Lung (tissue), 16 donors: ENCODE results near the gene PPARGC1A. TPM values are rescaled to one million over a fixed set of nuclear protein-coding genes. Genes with fewer than 3 reads are reported as not detected.

ENCODE experiments used
- ATAC-seq: fragments of 200-7000 bp; cut with Tn5 transposase; one replicate; pipeline ENCODE4 v1.9.1; 2020; ENCODE audit warnings: moderate number of reproducible peaks; ENCODE audit not compliant: insufficient read depth, low FRiP score
- DNase-seq, 3 donors: peaks; one replicate each; pipeline ENCODE4 v3.0.0-alpha.2; 2013 to 2017
- H3K27ac ChIP-seq, 2 donors: one replicate each; pipeline ENCODE4 v1.5.1; 2013; ENCODE audit warnings: mild to moderate bottlenecking in 2 of 2, moderate library complexity in 2 of 2, control low read depth in 1 of 2, inconsistent platforms in 1 of 2, low read depth in 1 of 2, low read length in 1 of 2
- H3K27me3 ChIP-seq, 3 donors: one replicate each; pipeline ENCODE4 v1.5.1; 2013; ENCODE audit warnings: low read length in 2 of 3; ENCODE audit not compliant: control insufficient read depth in 3 of 3, insufficient read depth in 3 of 3
- H3K36me3 ChIP-seq, 4 donors: one replicate each; pipeline ENCODE4 v1.5.1; 2013; ENCODE audit warnings: low read length in 4 of 4, mild to moderate bottlenecking in 1 of 4, moderate library complexity in 1 of 4; ENCODE audit not compliant: control insufficient read depth in 4 of 4, insufficient read depth in 4 of 4
- H3K4me1 ChIP-seq, 5 donors: one replicate each; pipeline ENCODE4 v1.5.1; 2013; ENCODE audit warnings: low read length in 5 of 5, mild to moderate bottlenecking in 2 of 5, moderate library complexity in 1 of 5; ENCODE audit not compliant: control insufficient read depth in 5 of 5, insufficient read depth in 5 of 5
- H3K4me3 ChIP-seq: one replicate; pipeline ENCODE4 v1.5.1; 2013; ENCODE audit warnings: mild to moderate bottlenecking, control low read depth, moderate library complexity
- H3K9ac ChIP-seq, 2 donors: one replicate each; pipeline ENCODE4 v1.5.1; 2013; ENCODE audit warnings: low read length in 2 of 2, control low read depth in 1 of 2; ENCODE audit not compliant: insufficient read depth in 1 of 2
- H3K9me3 ChIP-seq, 4 donors: one replicate each; pipeline ENCODE4 v1.5.1; 2013; ENCODE audit warnings: low read length in 3 of 4, mild to moderate bottlenecking in 1 of 4, moderate library complexity in 1 of 4; ENCODE audit not compliant: control insufficient read depth in 4 of 4, insufficient read depth in 3 of 4
- CTCF ChIP-seq: IDR thresholded peaks from 2 replicates; pipeline ENCODE4 v1.5.1; 2012; ENCODE audit warnings: mild to moderate bottlenecking; ENCODE audit errors: control extremely low read depth, extremely low read depth
- WGBS, 2 donors: extraction: QIAGEN DNeasy Blood & Tissue Kit; methylation state at CpG; one replicate each; pipeline ENCODE4 v1.1.7; 2013; 5-methylcytosine and 5-hydroxymethylcytosine counted together
- long read RNA-seq, 5 donors: transcript quantifications; one replicate each; lab custom pipeline, GENCODE V29; 2026
- polyA plus RNA-seq, 2 donors: library from polyadenylated mRNA; stranded (reverse); fragments of 200-250 nt; gene quantifications; one replicate each; pipeline ENCODE4 v1.2.1, GENCODE V29; 2013
- total RNA-seq, 2 donors: library from RNA; depleted of rRNA in 1 of 2; stranded (reverse); fragments of >200 nt in 1 of 2; gene quantifications; one replicate each; pipeline ENCODE4 v1.2.1, GENCODE V29; 2014 to 2021
- donor health status: control.
- donor health status: control.
- donor health status: Bipolar disorder and iron deficiency.
- donor health status: healthy.
- donor health status: DM: yes; HTN: yes; CAD: no.

Gene PPARGC1A
- total RNA-seq (10 to 100 TPM in 1 of 2 donors, 1 to 10 TPM in 1; 8.6 to 17.9 TPM), polyA plus RNA-seq (1 to 10 TPM; 1.1 to 1.6 TPM)
- long read RNA-seq, donor 1, full-length matches to known transcripts = 1 of 1 reads
- long read RNA-seq, donor 1, partial matches to known transcripts = 0 of 1 reads
- long read RNA-seq, donor 1, other reads (novel, unspliced or antisense) = 0 of 1 reads
- long read RNA-seq, donor 2 = 0 reads
- long read RNA-seq, donor 3 = 0 reads
- long read RNA-seq, donor 4 = 0 reads
- long read RNA-seq, donor 5 = 0 reads

- Histone ChIP-seq H3K4me3 (peak within 1 kb of the TSS; percentile 55), H3K27ac (peak within 1 kb of the TSS; percentile 85 to 95), H3K9me3 (no peaks in the 10 kb centered on the region), H3K36me3 (no peaks in the 10 kb centered on the region), H3K9ac (peak within 1 kb of the TSS; percentile 44 to 82), H3K4me1 (peaks cover 3 to 34% (median 8%) of the 10 kb centered on the region in 5 donors), H3K27me3 (no peaks in the 10 kb centered on the region)
- no peak for TF ChIP-seq CTCF
- peak; percentile 55 to 80 (median 75) for DNase-seq
- peak; percentile 78 for ATAC-seq
- 2 to 6% methylated on average over 10 of the region's 10 CpGs for WGBS, 2 donors
Observed at GRCh38 chr4:23889814-23890341, at the start of gene PPARGC1A. PPARGC1A (minus strand) TSS chr4:23890047; CDS start chr4:23889957, 90 bp downstream.

- DNase-seq (no peak), ATAC-seq (no peak)
- no peak overlapping the region for H3K27ac ChIP-seq
- H3K4me3 ChIP-seq = no peak overlapping the region
- H3K4me1 ChIP-seq = peaks cover 2 to 4% (median 4%) of the 10 kb centered on the region in 5 donors
- H3K36me3 ChIP-seq = no peaks in the 10 kb centered on the region
- TF ChIP-seq CTCF = no peak
- H3K27me3 ChIP-seq = no peaks in the 10 kb centered on the region
- WGBS, 2 donors = 86 to 92% methylated on average over 1 of the region's 1 CpG
- H3K9ac ChIP-seq = no peak overlapping the region
- peaks cover 0 to 2% (median 0%) of the 10 kb centered on the region in 4 donors for H3K9me3 ChIP-seq
Observed at GRCh38 chr4:23938796-23939195, 48.9 kb upstream of the PPARGC1A start.

- peaks cover 0 to 4% (median 2%) of the 10 kb centered on the region in 5 donors for H3K4me1 ChIP-seq
- no peaks in the 10 kb centered on the region for H3K27me3 ChIP-seq
- H3K9ac ChIP-seq = no peak overlapping the region
- no peak for DNase-seq
- H3K27ac ChIP-seq = no peak overlapping the region
- H3K4me3 ChIP-seq = no peak overlapping the region
- no peak for TF ChIP-seq CTCF
- 47 to 48% methylated on average over 2 of the region's 2 CpGs for WGBS, 2 donors
- ATAC-seq = no peak
- no peaks in the 10 kb centered on the region for H3K36me3 ChIP-seq
- peaks cover 0 to 2% (median 0%) of the 10 kb centered on the region in 4 donors for H3K9me3 ChIP-seq
Observed at GRCh38 chr4:23937173-23937572, 47.3 kb upstream of the PPARGC1A start.
